Gastroesophageal sphincter (tissue), 3 donors: ENCODE measurements around the gene EPM2AIP1.
"Not testable (repeated sequence)": the region's sequence is repeated elsewhere in the genome, so short reads cannot be mapped to it uniquely, and the experiment has no call there.

Source experiments
- EP300 ChIP-seq: sonication (generic); formaldehyde crosslinking; IDR thresholded peaks from one replicate; pipeline ENCODE4 v1.6.1; 2017; ENCODE audit warnings: antibody characterized with exemption, mild to moderate bottlenecking
- POLR2A ChIP-seq, 2 donors: fragments of 450-650 bp; IDR thresholded peaks; one replicate each; pipeline ENCODE4 v1.6.1; 2017; ENCODE audit warnings: antibody characterized with exemption in 2 of 2, mild to moderate bottlenecking in 2 of 2, moderate library complexity in 1 of 2
- POLR2AphosphoS5 ChIP-seq: sonication (generic); formaldehyde crosslinking; IDR thresholded peaks from one replicate; pipeline ENCODE4 v1.6.1; 2017; ENCODE audit warnings: antibody characterized with exemption
- TF ChIP-seq, protein P1 (sequence below), 4 experiments: fragments of 200-600 bp in 2 of 4; fragments of 450-650 bp in 2 of 4; sonication (generic) in 1 of 4; IDR thresholded peaks; one replicate each; pipeline ENCODE4 v1.5.1; 2017 to 2019; ENCODE audit warnings: antibody characterized with exemption in 4 of 4, mild to moderate bottlenecking in 2 of 4, moderate library complexity in 2 of 4

DNA sequence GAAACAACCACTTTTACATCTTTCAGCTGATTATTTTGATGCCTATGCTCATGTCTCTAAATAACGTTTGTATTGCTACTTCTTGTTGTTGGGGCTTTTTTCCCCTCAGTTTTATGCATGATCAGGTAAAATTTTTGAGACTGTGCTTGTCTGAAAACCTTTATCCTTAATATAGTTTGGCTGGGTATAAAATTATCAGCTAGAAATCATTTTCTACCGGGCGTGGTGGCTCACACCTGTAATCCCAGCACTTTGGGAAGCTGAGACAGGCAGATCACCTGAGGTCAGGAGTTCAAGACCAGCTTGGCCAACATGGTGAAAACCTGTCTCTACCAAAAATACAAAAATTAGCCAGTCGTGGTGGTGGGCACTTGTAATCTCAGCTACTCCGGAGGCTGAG is 45.1 kb downstream of the EPM2AIP1 start:
- TF ChIP-seq, protein P1, sequence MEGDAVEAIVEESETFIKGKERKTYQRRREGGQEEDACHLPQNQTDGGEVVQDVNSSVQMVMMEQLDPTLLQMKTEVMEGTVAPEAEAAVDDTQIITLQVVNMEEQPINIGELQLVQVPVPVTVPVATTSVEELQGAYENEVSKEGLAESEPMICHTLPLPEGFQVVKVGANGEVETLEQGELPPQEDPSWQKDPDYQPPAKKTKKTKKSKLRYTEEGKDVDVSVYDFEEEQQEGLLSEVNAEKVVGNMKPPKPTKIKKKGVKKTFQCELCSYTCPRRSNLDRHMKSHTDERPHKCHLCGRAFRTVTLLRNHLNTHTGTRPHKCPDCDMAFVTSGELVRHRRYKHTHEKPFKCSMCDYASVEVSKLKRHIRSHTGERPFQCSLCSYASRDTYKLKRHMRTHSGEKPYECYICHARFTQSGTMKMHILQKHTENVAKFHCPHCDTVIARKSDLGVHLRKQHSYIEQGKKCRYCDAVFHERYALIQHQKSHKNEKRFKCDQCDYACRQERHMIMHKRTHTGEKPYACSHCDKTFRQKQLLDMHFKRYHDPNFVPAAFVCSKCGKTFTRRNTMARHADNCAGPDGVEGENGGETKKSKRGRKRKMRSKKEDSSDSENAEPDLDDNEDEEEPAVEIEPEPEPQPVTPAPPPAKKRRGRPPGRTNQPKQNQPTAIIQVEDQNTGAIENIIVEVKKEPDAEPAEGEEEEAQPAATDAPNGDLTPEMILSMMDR (IDR thresholded peaks at IDR 0.05): not testable (repeated sequence)
- not testable (repeated sequence) for TF ChIP-seq POLR2A (IDR thresholded peaks at IDR 0.05); POLR2AphosphoS5; EP300
